Measurements from ENCODE around the gene PDK1.
"Not testable (repeated sequence)": the region's sequence is repeated elsewhere in the genome, so short reads cannot be mapped to it uniquely, and the experiment has no call there.

The PDK1 gene

DNA sequence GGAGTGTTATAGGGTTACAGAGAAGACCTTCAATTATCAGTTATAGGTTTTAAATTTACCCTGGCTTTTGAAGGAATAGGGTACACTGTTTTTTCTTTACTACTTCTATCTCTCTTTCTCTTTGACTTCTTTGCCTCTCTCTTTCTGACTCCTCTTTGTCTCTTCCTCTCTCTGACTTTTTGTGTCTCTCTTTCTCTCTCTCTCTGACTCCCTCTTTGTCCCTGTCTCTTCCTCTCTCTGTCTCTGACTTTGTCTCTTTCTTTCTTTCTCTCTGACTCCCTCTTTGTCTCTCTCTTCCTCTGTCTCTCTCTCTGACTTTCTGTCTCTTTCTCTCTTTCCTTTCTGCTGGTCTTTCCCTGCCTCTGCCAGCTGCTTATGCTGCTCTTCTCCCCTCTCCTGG is 36.3 kb downstream of the PDK1 start:
- H3K27ac ChIP-seq (ENCODE audit: low read depth, low read length, severe bottlenecking); H3K9me3 ChIP-seq (ENCODE audit: control insufficient read depth, low read length); H3K4me1 ChIP-seq (ENCODE audit: control insufficient read depth, insufficient read depth, low read length, poor library complexity, severe bottlenecking); H3K4me3 ChIP-seq (ENCODE audit: extremely low read depth, insufficient read depth, low read length, poor library complexity, severe bottlenecking): not testable (repeated sequence)
- H3K36me3 ChIP-seq (ENCODE audit: control insufficient read depth, insufficient read depth, low read length), result peaks cover 68% of the 10 kb centered on the region

GRCh38 chr2:172596776-172597175 is 40.9 kb downstream of the PDK1 start:
- WGBS, 2 experiments (ENCODE audit: insufficient coverage in 2 of 2), result 75 to 88% methylated on average over 4 to 5 of the region's 5 CpGs
- Histone ChIP-seq H3K36me3 (ENCODE audit: control insufficient read depth, insufficient read depth, low read length) (peaks cover 40% of the 10 kb centered on the region), H3K27ac (ENCODE audit: low read depth, low read length, severe bottlenecking) (no peak overlapping the region), H3K9me3 (ENCODE audit: control insufficient read depth, low read length) (no peaks in the 10 kb centered on the region), H3K4me3 (ENCODE audit: extremely low read depth, insufficient read depth, low read length, poor library complexity, severe bottlenecking) (no peak overlapping the region), H3K4me1 (ENCODE audit: control insufficient read depth, insufficient read depth, low read length, poor library complexity, severe bottlenecking) (peaks cover 15% of the 10 kb centered on the region)

- Histone ChIP-seq H3K27ac (ENCODE audit: low read depth, low read length, severe bottlenecking) (no peak overlapping the region), H3K4me1 (ENCODE audit: control insufficient read depth, insufficient read depth, low read length, poor library complexity, severe bottlenecking) (peaks cover 15% of the 10 kb centered on the region), H3K9me3 (ENCODE audit: control insufficient read depth, low read length) (no peaks in the 10 kb centered on the region), H3K36me3 (ENCODE audit: control insufficient read depth, insufficient read depth, low read length) (peaks cover 43% of the 10 kb centered on the region), H3K4me3 (ENCODE audit: extremely low read depth, insufficient read depth, low read length, poor library complexity, severe bottlenecking) (no peak overlapping the region)
- WGBS, 2 experiments (ENCODE audit: insufficient coverage in 2 of 2), result 100% methylated on average over 2 of the region's 3 CpGs; no CpG with 5 or more reads in 1 of the 2 experiments
Observed at GRCh38 chr2:172597176-172597842, 41.4 kb downstream of the PDK1 start.

- H3K4me3 ChIP-seq (ENCODE audit: extremely low read depth, insufficient read depth, low read length, poor library complexity, severe bottlenecking), result no peak overlapping the region
- peaks cover 15% of the 10 kb centered on the region for H3K4me1 ChIP-seq (ENCODE audit: control insufficient read depth, insufficient read depth, low read length, poor library complexity, severe bottlenecking)
- H3K9me3 ChIP-seq (ENCODE audit: control insufficient read depth, low read length), result no peaks in the 10 kb centered on the region
- no CpG with 5 or more reads among the region's 1 CpG for WGBS, 2 experiments (ENCODE audit: insufficient coverage in 2 of 2)
- peak overlapping the region; percentile 73 for H3K27ac ChIP-seq (ENCODE audit: low read depth, low read length, severe bottlenecking)
- peaks cover 49% of the 10 kb centered on the region for H3K36me3 ChIP-seq (ENCODE audit: control insufficient read depth, insufficient read depth, low read length)
Observed at GRCh38 chr2:172599947-172600346, 44.1 kb downstream of the PDK1 start.

DNA sequence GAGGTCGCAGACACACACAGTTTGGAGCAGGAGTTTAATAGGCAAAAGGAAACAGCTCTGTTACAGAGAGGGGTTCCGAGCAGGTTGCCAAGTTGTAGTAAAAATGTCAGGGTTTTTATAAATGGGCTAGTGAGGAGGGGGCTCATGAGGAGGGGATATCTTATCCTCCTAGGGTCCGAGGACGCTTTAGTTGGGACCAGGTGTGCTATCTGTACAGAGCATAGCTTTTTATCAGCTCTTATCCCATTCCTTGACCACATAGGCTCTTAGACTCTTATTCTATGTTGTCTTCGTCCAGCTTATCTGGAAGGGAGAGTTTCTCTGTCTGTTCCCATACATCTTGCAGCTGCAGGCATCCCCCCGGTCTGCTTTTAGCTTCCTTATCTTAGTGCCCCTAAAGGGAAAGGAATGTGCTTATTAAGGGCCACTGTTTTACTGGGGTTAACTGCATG is 44.7 kb downstream of the PDK1 start:
- WGBS, 2 experiments (ENCODE audit: insufficient coverage in 2 of 2), result 71 to 85% methylated on average over 2 to 3 of the region's 6 CpGs
- H3K9me3 ChIP-seq (ENCODE audit: control insufficient read depth, low read length), result no peaks in the 10 kb centered on the region
- no peak overlapping the region for H3K4me3 ChIP-seq (ENCODE audit: extremely low read depth, insufficient read depth, low read length, poor library complexity, severe bottlenecking)
- H3K27ac ChIP-seq (ENCODE audit: low read depth, low read length, severe bottlenecking), result peak overlapping the region; percentile 73
- peaks cover 44% of the 10 kb centered on the region for H3K36me3 ChIP-seq (ENCODE audit: control insufficient read depth, insufficient read depth, low read length)
- peaks cover 15% of the 10 kb centered on the region for H3K4me1 ChIP-seq (ENCODE audit: control insufficient read depth, insufficient read depth, low read length, poor library complexity, severe bottlenecking)

DNA sequence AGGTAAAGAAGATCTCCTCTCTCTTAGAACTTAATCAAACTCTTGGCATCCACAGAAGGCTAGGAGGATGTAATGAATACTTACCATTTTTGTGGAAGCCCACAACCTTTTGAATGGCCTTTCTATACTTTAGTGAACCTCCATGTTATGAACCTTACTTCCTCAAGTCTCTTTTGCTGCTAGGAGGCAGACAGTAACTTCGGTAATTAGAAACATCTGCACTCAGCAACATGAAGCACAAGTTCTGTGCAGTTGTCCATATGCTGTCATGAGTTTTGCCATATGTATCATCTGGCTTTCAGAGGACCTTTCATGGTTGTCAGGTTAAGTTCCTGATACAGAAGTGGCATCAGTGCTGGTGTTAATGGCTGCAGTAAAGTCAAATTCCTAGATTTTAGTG is 50.4 kb downstream of the PDK1 start:
- H3K9me3 ChIP-seq (ENCODE audit: control insufficient read depth, low read length), result no peaks in the 10 kb centered on the region
- H3K27ac ChIP-seq (ENCODE audit: low read depth, low read length, severe bottlenecking), result no peak overlapping the region
- H3K4me3 ChIP-seq (ENCODE audit: extremely low read depth, insufficient read depth, low read length, poor library complexity, severe bottlenecking), result no peak overlapping the region
- H3K4me1 ChIP-seq (ENCODE audit: control insufficient read depth, insufficient read depth, low read length, poor library complexity, severe bottlenecking), result peaks cover 3% of the 10 kb centered on the region
- H3K36me3 ChIP-seq (ENCODE audit: control insufficient read depth, insufficient read depth, low read length), result peaks cover 32% of the 10 kb centered on the region
- 83 to 100% methylated on average over 1 of the region's 1 CpG for WGBS, 2 experiments (ENCODE audit: insufficient coverage in 2 of 2)

DNA sequence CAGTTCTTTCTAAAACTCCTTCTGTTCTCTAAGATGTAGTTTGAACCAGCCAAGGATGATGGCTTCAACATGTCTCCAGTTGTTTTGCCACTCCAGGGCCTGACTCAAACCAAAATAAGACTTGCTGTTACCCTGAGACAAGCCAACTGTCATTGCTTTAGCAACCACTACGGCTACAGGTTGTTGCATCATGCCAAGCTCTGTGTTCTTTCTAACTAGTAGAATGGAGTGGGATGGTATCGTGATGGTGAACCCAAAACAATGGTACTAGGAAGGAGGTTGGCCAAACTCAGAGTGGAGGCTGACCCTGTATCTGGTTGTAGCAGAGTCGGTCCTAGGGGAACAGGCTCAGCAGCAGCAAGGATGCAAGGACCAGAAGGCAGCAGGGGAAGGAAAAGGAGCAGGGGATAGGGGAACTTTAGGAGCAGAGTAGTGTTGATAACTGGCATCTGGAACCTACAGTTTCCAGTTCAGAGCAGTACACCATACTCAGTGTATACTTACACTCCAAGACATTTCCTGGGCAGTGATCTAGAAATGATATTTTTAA is 51.6 kb downstream of the PDK1 start:
- H3K4me1 ChIP-seq (ENCODE audit: control insufficient read depth, insufficient read depth, low read length, poor library complexity, severe bottlenecking), result no peaks in the 10 kb centered on the region

GRCh38 chr2:172609488-172609887 is 53.6 kb downstream of the PDK1 start:
- no peaks in the 10 kb centered on the region for H3K4me1 ChIP-seq (ENCODE audit: control insufficient read depth, insufficient read depth, low read length, poor library complexity, severe bottlenecking)
- 97 to 100% methylated on average over 1 to 4 of the region's 5 CpGs for WGBS, 2 experiments (ENCODE audit: insufficient coverage in 2 of 2)
- H3K9me3 ChIP-seq (ENCODE audit: control insufficient read depth, low read length), result no peaks in the 10 kb centered on the region
- peaks cover 13% of the 10 kb centered on the region for H3K36me3 ChIP-seq (ENCODE audit: control insufficient read depth, insufficient read depth, low read length)
- H3K27ac ChIP-seq (ENCODE audit: low read depth, low read length, severe bottlenecking), result no peak overlapping the region
- H3K4me3 ChIP-seq (ENCODE audit: extremely low read depth, insufficient read depth, low read length, poor library complexity, severe bottlenecking), result no peak overlapping the region

More for the DNA sequence above, 51.6 kb downstream of the PDK1 start:
- Histone ChIP-seq H3K27ac (ENCODE audit: low read depth, low read length, severe bottlenecking) (no peak overlapping the region), H3K36me3 (ENCODE audit: control insufficient read depth, insufficient read depth, low read length) (peaks cover 24% of the 10 kb centered on the region), H3K9me3 (ENCODE audit: control insufficient read depth, low read length) (no peaks in the 10 kb centered on the region), H3K4me3 (ENCODE audit: extremely low read depth, insufficient read depth, low read length, poor library complexity, severe bottlenecking) (no peak overlapping the region)
- 91 to 96% methylated on average over 3 of the region's 3 CpGs for WGBS, 2 experiments (ENCODE audit: insufficient coverage in 2 of 2)

- H3K27ac ChIP-seq (ENCODE audit: low read depth, low read length, severe bottlenecking), result no peak overlapping the region
Observed at GRCh38 chr2:172612051-172612450, 56.2 kb downstream of the PDK1 start.

DNA sequence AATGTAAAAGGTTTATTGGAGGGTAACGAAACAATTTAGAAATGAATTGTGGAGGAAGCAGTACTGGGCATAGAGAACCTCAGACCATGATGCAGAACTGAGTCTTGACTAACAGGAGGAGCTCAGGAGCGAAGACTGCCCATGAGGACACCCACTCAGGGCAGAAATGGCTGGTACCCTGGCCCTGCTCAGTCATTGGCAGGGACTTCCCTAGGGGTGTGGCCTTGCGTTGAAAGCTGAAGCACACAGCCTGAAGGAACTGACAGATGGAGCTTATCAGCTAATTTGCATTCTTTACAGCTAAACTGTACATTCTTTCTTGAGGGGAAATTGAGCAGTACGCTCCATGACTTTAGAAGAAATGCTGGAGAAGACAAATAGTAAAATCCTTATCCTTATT is 57.1 kb downstream of the PDK1 start:
- H3K4me3 ChIP-seq (ENCODE audit: extremely low read depth, insufficient read depth, low read length, poor library complexity, severe bottlenecking), result no peak overlapping the region

More at GRCh38 chr2:172612051-172612450, 56.2 kb downstream of the PDK1 start:
- WGBS, 2 experiments (ENCODE audit: insufficient coverage in 2 of 2), result 100% methylated on average over 2 of the region's 4 CpGs; no CpG with 5 or more reads in 1 of the 2 experiments
- no peaks in the 10 kb centered on the region for H3K4me1 ChIP-seq (ENCODE audit: control insufficient read depth, insufficient read depth, low read length, poor library complexity, severe bottlenecking)
- H3K4me3 ChIP-seq (ENCODE audit: extremely low read depth, insufficient read depth, low read length, poor library complexity, severe bottlenecking), result no peak overlapping the region
- H3K9me3 ChIP-seq (ENCODE audit: control insufficient read depth, low read length), result no peaks in the 10 kb centered on the region
- H3K36me3 ChIP-seq (ENCODE audit: control insufficient read depth, insufficient read depth, low read length), result peaks cover 6% of the 10 kb centered on the region

DNA sequence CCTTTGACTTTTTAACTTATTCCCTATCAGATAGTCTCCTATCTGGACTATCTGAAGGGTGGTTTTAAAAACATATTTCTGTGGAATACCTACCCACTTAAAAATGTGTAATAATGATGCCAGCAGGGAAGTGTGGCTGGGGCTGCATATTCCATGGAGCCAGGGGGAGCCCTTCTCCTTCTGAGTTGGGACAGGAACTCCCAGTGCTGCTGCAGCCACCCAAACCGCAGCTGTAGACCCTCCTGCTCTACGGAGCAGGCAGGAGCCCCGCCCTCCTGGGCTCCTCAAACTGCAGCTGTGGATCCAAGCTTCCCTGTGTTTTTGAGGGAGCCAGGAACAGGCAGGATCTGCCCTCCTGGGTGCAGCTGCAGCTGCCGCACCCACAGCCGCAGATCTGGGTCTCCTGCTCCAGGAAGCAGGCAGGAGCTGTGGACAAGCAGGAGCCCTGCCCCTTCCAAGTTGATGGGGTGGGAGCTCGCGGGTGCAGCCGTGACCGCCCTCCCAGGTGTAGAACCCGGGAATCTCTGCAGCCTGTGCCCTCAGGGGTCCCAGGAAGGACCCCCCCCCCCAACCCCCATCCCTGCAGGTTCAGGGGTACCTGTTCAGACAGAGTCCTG is 57.8 kb downstream of the PDK1 start:
- Histone ChIP-seq H3K4me3 (ENCODE audit: extremely low read depth, insufficient read depth, low read length, poor library complexity, severe bottlenecking) (no peak overlapping the region), H3K9me3 (ENCODE audit: control insufficient read depth, low read length) (no peaks in the 10 kb centered on the region), H3K36me3 (ENCODE audit: control insufficient read depth, insufficient read depth, low read length) (peaks cover 6% of the 10 kb centered on the region), H3K4me1 (ENCODE audit: control insufficient read depth, insufficient read depth, low read length, poor library complexity, severe bottlenecking) (no peaks in the 10 kb centered on the region), H3K27ac (ENCODE audit: low read depth, low read length, severe bottlenecking) (no peak overlapping the region)
- WGBS, 2 experiments (ENCODE audit: insufficient coverage in 2 of 2), result 97% methylated on average over 4 to 8 of the region's 10 CpGs

More for the DNA sequence above, 57.1 kb downstream of the PDK1 start:
- WGBS, 2 experiments (ENCODE audit: insufficient coverage in 2 of 2), result 95 to 96% methylated on average over 2 to 3 of the region's 4 CpGs
- Histone ChIP-seq H3K9me3 (ENCODE audit: control insufficient read depth, low read length) (no peaks in the 10 kb centered on the region), H3K36me3 (ENCODE audit: control insufficient read depth, insufficient read depth, low read length) (peaks cover 6% of the 10 kb centered on the region), H3K27ac (ENCODE audit: low read depth, low read length, severe bottlenecking) (no peak overlapping the region), H3K4me1 (ENCODE audit: control insufficient read depth, insufficient read depth, low read length, poor library complexity, severe bottlenecking) (no peaks in the 10 kb centered on the region)

Data from mesodermal cell (in vitro differentiated cells).